GM12878 (cell line): Measurements from ENCODE around the gene PMS1. TPM values are rescaled to one million over a fixed set of nuclear protein-coding genes. Genes with fewer than 3 reads are reported as not detected.

Experiments used
- CBFB ChIP-seq: IDR thresholded peaks from 2 replicates; pipeline ENCODE4 v1.6.1; 2016; ENCODE audit warnings: antibody characterized with exemption, low read depth
- CHD2 ChIP-seq: IDR thresholded peaks from 2 replicates; pipeline ENCODE4 v1.6.1; 2011; ENCODE audit warnings: low read depth, low read length, improper control_type of control experiment, borderline replicate concordance
- FOXK2 ChIP-seq: fragments of 450-650 bp; IDR thresholded peaks from 2 replicates; pipeline ENCODE4 v1.6.1; 2017; ENCODE audit warnings: mild to moderate bottlenecking, moderate library complexity
- HDAC6 ChIP-seq: fragments of 200-600 bp; sonication (generic); IDR thresholded peaks from one replicate; pipeline ENCODE4 v1.8.0; 2017; ENCODE audit warnings: antibody characterized with exemption; ENCODE audit not compliant: unreplicated experiment
- MEF2B ChIP-seq: fragments of 450-650 bp; IDR thresholded peaks from 2 replicates; pipeline ENCODE4 v1.6.1; 2018; ENCODE audit warnings: mild to moderate bottlenecking, moderate library complexity; ENCODE audit not compliant: partially characterized antibody, poor library complexity, severe bottlenecking
- MYC ChIP-seq: IDR thresholded peaks from 2 replicates; pipeline ENCODE4 v1.6.1; 2011; ENCODE audit warnings: mild to moderate bottlenecking, low read length, moderate library complexity, inconsistent platforms; ENCODE audit not compliant: insufficient read depth, insufficient replicate concordance, insufficient read length, severe bottlenecking
- NFXL1 ChIP-seq: fragments of 450-650 bp; IDR thresholded peaks from 2 replicates; pipeline ENCODE4 v1.6.1; 2017; ENCODE audit warnings: antibody characterized with exemption, mild to moderate bottlenecking, borderline replicate concordance
- PKNOX1 ChIP-seq: fragments of 450-650 bp; IDR thresholded peaks from 2 replicates; pipeline ENCODE4 v1.6.1; 2016; ENCODE audit warnings: mild to moderate bottlenecking
- POLR2AphosphoS5 ChIP-seq: IDR thresholded peaks from 2 replicates; pipeline ENCODE4 v1.6.1; 2011; ENCODE audit warnings: mild to moderate bottlenecking, low read length, inconsistent platforms
- RB1 ChIP-seq: fragments of 450-650 bp; formaldehyde crosslinking; IDR thresholded peaks from 2 replicates; pipeline ENCODE4 v1.6.1; 2017; ENCODE audit warnings: mild to moderate bottlenecking, borderline replicate concordance
- RBBP5 ChIP-seq: fragments of 200-600 bp; sonication (generic); conservative IDR thresholded peaks from 2 replicates; pipeline ENCODE4 v1.6.1; 2016
- SMC3 ChIP-seq: IDR thresholded peaks from 2 replicates; pipeline ENCODE4 v1.6.1; 2011; ENCODE audit warnings: low read length, improper control_type of control experiment, borderline replicate concordance
- SPI1 ChIP-seq: IDR thresholded peaks from 2 replicates; pipeline ENCODE4 v1.6.1; 2011; ENCODE audit warnings: low read depth, mild to moderate bottlenecking, low read length, moderate library complexity, borderline replicate concordance; ENCODE audit not compliant: insufficient read depth
- SUZ12 ChIP-seq: fragments of 200-600 bp; sonication (generic); IDR thresholded peaks from one replicate; pipeline ENCODE4 v1.6.1; 2018; ENCODE audit warnings: antibody characterized with exemption, mild to moderate bottlenecking; ENCODE audit not compliant: unreplicated experiment
- ZNF207 ChIP-seq: fragments of 450-650 bp; IDR thresholded peaks from 2 replicates; pipeline ENCODE4 v1.6.1; 2014; ENCODE audit warnings: antibody characterized with exemption, mild to moderate bottlenecking, borderline replicate concordance
- ZSCAN29 ChIP-seq: fragments of 450-650 bp; IDR thresholded peaks from 2 replicates; pipeline ENCODE4 v1.6.1; 2017; ENCODE audit warnings: mild to moderate bottlenecking, moderate library complexity
- polyA plus RNA-seq, 11 experiments: library from polyadenylated mRNA; depleted of rRNA in 4 of 11; unstranded in 6 of 11; stranded (reverse) in 5 of 11; fragments of >200 nt; fragmentation: Nextera tagmentation in 4 of 11; fragmentation: Illumina TruSeq in 1 of 11; extraction: Ambion mirVana in 4 of 11; extraction: Trizol in 1 of 11; gene quantifications; 1 replicate in 1 of 11; 2 replicates in 10 of 11; pipeline versions ENCODE4 v1.2.1 to v1.2.3, GENCODE V29; 2011 to 2016; ENCODE audit warnings: inconsistent platforms in 2 of 11, missing spikeins in 2 of 11, low read depth in 1 of 11
- total RNA-seq, 4 experiments: library from RNA; depleted of rRNA in 3 of 4; stranded (reverse); fragments of >200 nt in 3 of 4; fragmentation: Illumina TruSeq in 1 of 4; extraction: Trizol in 1 of 4; gene quantifications; 2 replicates each; pipeline versions ENCODE4 v1.2.1 to v1.2.3, GENCODE V29; 2013 to 2021

The PMS1 gene
- total and polyA plus RNA-seq, 10 of the 15 experiments (the other 5 are each of a cell fraction or from before 2014, with no cell fraction given), result 18.7 to 50.6 (median 29.5) TPM

GRCh38 chr2:189762551-189763298, 21.5 kb upstream of the PMS1 start, which contains the start of gene OSGEPL1 (continued):
- no peak for TF ChIP-seq PKNOX1
- no peak for TF ChIP-seq HDAC6
- TF ChIP-seq MYC, result no peak
- TF ChIP-seq RBBP5, result no peak
- TF ChIP-seq ZSCAN29, result no peak
- no peak for TF ChIP-seq SMC3
- peak; percentile 88 for TF ChIP-seq POLR2AphosphoS5
- no peak for TF ChIP-seq FOXK2
- TF ChIP-seq SPI1, result 0 out of 2 replicates have a peak, but pooled peaks have one; percentile 20
- TF ChIP-seq SUZ12, result no peak
- 0 out of 2 replicates have a peak, but pooled peaks have one; percentile 25 for TF ChIP-seq CHD2
- peak; percentile 34; the same call in 1 of the 2 replicates for TF ChIP-seq CBFB
- no peak for TF ChIP-seq ZNF207
- TF ChIP-seq RB1, result no peak
- peak; percentile 12 for TF ChIP-seq MEF2B
- TF ChIP-seq NFXL1, result no peak
- TF ChIP-seq, all 136 proteins: peak for 66
